Omental fat pad (tissue), 4 donors: ENCODE results near the gene KRTAP10-11. TPM values are rescaled to one million over a fixed set of nuclear protein-coding genes. Genes with fewer than 3 reads are reported as not detected.

Experiments used
- ATAC-seq: fragments of 150-250 bp; one replicate; pipeline ENCODE4 v1.9.1; 2016; ENCODE audit warnings: mild to moderate bottlenecking, moderate library complexity; ENCODE audit not compliant: low FRiP score
- DNase-seq: peaks from one replicate; pipeline ENCODE4 v3.0.0-alpha.2; 2019; ENCODE audit warnings: low spot score
- CTCF ChIP-seq, 3 donors: fragments of 450-650 bp; IDR thresholded peaks; one replicate each; pipeline ENCODE4 v1.5.1; 2016 to 2017; ENCODE audit warnings: antibody characterized with exemption in 3 of 3, mild to moderate bottlenecking in 3 of 3, moderate library complexity in 2 of 3
- total RNA-seq, 4 donors: library from RNA; depleted of rRNA; stranded (reverse); fragments of >200 nt; gene quantifications; one replicate each; pipeline ENCODE4 v1.1.0, GENCODE V29; 2016

Gene KRTAP10-11
- total RNA-seq, 4 donors from 2014 or later = not detected

GRCh38 chr21:44616591-44616926 lies 29.7 kb upstream of the KRTAP10-11 start:
- ATAC-seq (no peak), DNase-seq (no peak)

GRCh38 chr21:44617071-44617501 lies 29.1 kb upstream of the KRTAP10-11 start:
- ATAC-seq (no peak), DNase-seq (no peak)
- no peak for TF ChIP-seq CTCF (IDR thresholded peaks at IDR 0.05)

More at GRCh38 chr21:44616591-44616926, 29.7 kb upstream of the KRTAP10-11 start:
- TF ChIP-seq CTCF (IDR thresholded peaks at IDR 0.05) = no peak

GRCh38 chr21:44618504-44618903 lies 27.7 kb upstream of the KRTAP10-11 start:
- DNase-seq (no peak), ATAC-seq (no peak)
- TF ChIP-seq CTCF (IDR thresholded peaks at IDR 0.05) = no peak

- DNase-seq = no peak
- ATAC-seq = no peak
- TF ChIP-seq CTCF (IDR thresholded peaks at IDR 0.05) = no peak
Observed at GRCh38 chr21:44618909-44619308, 27.3 kb upstream of the KRTAP10-11 start.

- DNase-seq = no peak
- no peak for ATAC-seq
Observed at GRCh38 chr21:44619886-44620285, 26.3 kb upstream of the KRTAP10-11 start.

GRCh38 chr21:44623575-44623974 lies 22.6 kb upstream of the KRTAP10-11 start:
- TF ChIP-seq CTCF (IDR thresholded peaks at IDR 0.05) = no peak
- DNase-seq (no peak), ATAC-seq (no peak)

More at GRCh38 chr21:44619886-44620285, 26.3 kb upstream of the KRTAP10-11 start:
- TF ChIP-seq CTCF (IDR thresholded peaks at IDR 0.05) = no peak

- DNase-seq (no peak), ATAC-seq (no peak)
- TF ChIP-seq CTCF (IDR thresholded peaks at IDR 0.05) = no peak
Observed at GRCh38 chr21:44625756-44626155, 20.5 kb upstream of the KRTAP10-11 start.
